Panc1 (cell line): ENCODE measurements around the gene CFAP53. TPM values are rescaled to one million over a fixed set of nuclear protein-coding genes. Genes with fewer than 3 reads are reported as not detected.

ENCODE experiments used
- ATAC-seq: fragments of 200-7000 bp; cut with Tn5 transposase; 2 replicates; pipeline ENCODE4 v1.9.1; 2020; ENCODE audit warnings: mild to moderate bottlenecking, moderate library complexity
- BruUV-seq: library from RNA; stranded (reverse); fragments of 400-500 nt; replicated peaks from 2 replicates; lab custom pipeline; 2021; lab: Mats Ljungman, UMichigan
- CTCF ChIA-PET: fragments of 300-600 bp; sonication (Branson Sonifier 250); formaldehyde crosslinking; loops from one replicate; lab custom pipeline; 2022; ENCODE audit warnings: antibody characterized with exemption; lab: Charles Lee
- POLR2A ChIA-PET: fragments of 300-600 bp; sonication (Branson Sonifier 250); formaldehyde crosslinking; loops from one replicate; lab custom pipeline; 2022; ENCODE audit warnings: antibody characterized with exemption; lab: Charles Lee
- DNase-seq: peaks from one replicate; pipeline ENCODE4 v3.0.0-alpha.2; 2010; ENCODE audit warnings: low read depth, low spot score
- H3K27ac ChIP-seq: 2 replicates; pipeline ENCODE4 v1.5.1; 2011; ENCODE audit warnings: mild to moderate bottlenecking, low read length, inconsistent platforms
- H3K27me3 ChIP-seq: fragments of 200-500 bp; sonication (Bioruptor generic); 2 replicates; pipeline ENCODE4 v1.6.0; 2014; ENCODE audit warnings: low read length, inconsistent platforms; ENCODE audit not compliant: control insufficient read depth, insufficient read depth
- H3K36me3 ChIP-seq: fragments of 200-500 bp; sonication (Bioruptor generic); 2 replicates; pipeline ENCODE4 v1.5.1; 2014; ENCODE audit warnings: inconsistent platforms, mild to moderate bottlenecking, low read length, moderate library complexity; ENCODE audit not compliant: control insufficient read depth, insufficient read depth
- H3K4me1 ChIP-seq: 2 replicates; pipeline ENCODE4 v1.5.1; 2011; ENCODE audit warnings: inconsistent platforms, mild to moderate bottlenecking, low read length, moderate library complexity; ENCODE audit not compliant: control insufficient read depth, insufficient read depth
- H3K4me3 ChIP-seq, 2 experiments: 2 replicates each; pipeline ENCODE4 v1.5.1; 2011 to 2012; ENCODE audit warnings: low read depth in 2 of 2, low read length in 2 of 2, mild to moderate bottlenecking in 2 of 2, inconsistent platforms in 1 of 2, moderate library complexity in 1 of 2
- H3K9me3 ChIP-seq: fragments of 200-500 bp; sonication (Bioruptor generic); 2 replicates; pipeline ENCODE4 v1.5.1; 2014; ENCODE audit warnings: low read depth, mild to moderate bottlenecking, inconsistent platforms, low read length, moderate library complexity; ENCODE audit not compliant: control insufficient read depth, insufficient read depth
- CTCF ChIP-seq: fragments of 450-650 bp; IDR thresholded peaks from 2 replicates; pipeline ENCODE4 v1.5.1; 2017; ENCODE audit warnings: mild to moderate bottlenecking
- POLR2AphosphoS5 ChIP-seq: IDR thresholded peaks from 2 replicates; pipeline ENCODE4 v1.6.1; 2012; ENCODE audit warnings: mild to moderate bottlenecking, low read depth, low read length, moderate library complexity
- REST ChIP-seq, 2 experiments: IDR thresholded peaks; 2 replicates each; pipeline ENCODE4 v1.6.1; 2011 to 2012; ENCODE audit warnings: low read depth in 2 of 2, control low read depth in 1 of 2, low read length in 1 of 2, mild to moderate bottlenecking in 1 of 2, moderate library complexity in 1 of 2; ENCODE audit not compliant: insufficient read depth in 1 of 2
- SIN3A ChIP-seq: IDR thresholded peaks from 2 replicates; pipeline ENCODE4 v1.6.1; 2012; ENCODE audit warnings: low read depth, mild to moderate bottlenecking, low read length, moderate library complexity, borderline replicate concordance; ENCODE audit not compliant: insufficient read depth
- TCF7L2 ChIP-seq: IDR thresholded peaks from 2 replicates; pipeline ENCODE4 v1.6.1; 2011; ENCODE audit warnings: mild to moderate bottlenecking, low read depth, low read length, inconsistent platforms
- in situ Hi-C: cut with HindIII; loops from 2 replicates; pipeline ENCODE4 v1.10.0; 2016; ENCODE audit warnings: low sequenced_read_pairs, low pct_unique_long_range_greater_than_20kb
- intact Hi-C: fragments of 100-400 bp; cut with micrococcal nuclease; formaldehyde crosslinking; loops from one replicate; pipeline ENCODE4 v1.10.0; 2022; ENCODE audit not compliant: unreplicated experiment
- total RNA-seq: library from RNA; stranded (reverse); gene quantifications from one replicate; pipeline ENCODE4 v1.2.1, GENCODE V29; 2021; ENCODE audit not compliant: unreplicated experiment

CFAP53 gene
- total RNA-seq, 1 experiment from 2014 or later: 0.23 TPM

- intact Hi-C loops: loop anchor here (10.0 kb wide), 1 partner anchor 71 kb away; no protein-coding TSS in a partner anchor
- CTCF ChIA-PET: no interaction called here
- no peak for TF ChIP-seq REST (IDR thresholded peaks at IDR 0.05; ENCODE audit: insufficient read depth in 1 of 2, low read depth in 2 of 2, low read length in 1 of 2)
- TF ChIP-seq SIN3A: no peak
- TF ChIP-seq CTCF: no peak
- TF ChIP-seq POLR2AphosphoS5: no peak
- no peak for TF ChIP-seq TCF7L2
Measured at GRCh38 chr18:50283469-50284209, 17.3 kb upstream of the CFAP53 start.

GRCh38 chr18:50282521-50283335, 16.4 kb upstream of the CFAP53 start:
- in situ Hi-C loops (no loop called here), intact Hi-C loops (loop anchor here (10.0 kb wide), 1 partner anchor 72 kb away; no protein-coding TSS in a partner anchor)
- Histone ChIP-seq H3K4me1 (peaks cover 8% of the 10 kb centered on the region), H3K4me3 (no peak overlapping the region), H3K36me3 (peaks cover 5% of the 10 kb centered on the region), H3K27ac (no peak overlapping the region), H3K9me3 (no peaks in the 10 kb centered on the region), H3K27me3 (no peaks in the 10 kb centered on the region)
- POLR2A ChIA-PET: no interaction called here
- no peak for TF ChIP-seq POLR2AphosphoS5
- no peak for TF ChIP-seq REST (IDR thresholded peaks at IDR 0.05; ENCODE audit: insufficient read depth in 1 of 2, low read depth in 2 of 2, low read length in 1 of 2)
- CTCF ChIA-PET: no interaction called here
- DNase-seq (no peak), ATAC-seq (no peak)
- BruUV-seq: no TSS peak

More at GRCh38 chr18:50283469-50284209, 17.3 kb upstream of the CFAP53 start:
- POLR2A ChIA-PET: no interaction called here
- Histone ChIP-seq H3K36me3 (peaks cover 5% of the 10 kb centered on the region), H3K4me3 (no peak overlapping the region), H3K27ac (no peak overlapping the region), H3K9me3 (no peaks in the 10 kb centered on the region), H3K27me3 (no peaks in the 10 kb centered on the region), H3K4me1 (peaks cover 8% of the 10 kb centered on the region)
- ATAC-seq (no peak), DNase-seq (no peak)
- no TSS peak for BruUV-seq
- in situ Hi-C loops: no loop called here
